Liver (tissue), 3 donors: ENCODE results near the gene TMEM132E.

Experiments
- EGR1 ChIP-seq, 2 donors: IDR thresholded peaks; 2 replicates each; pipeline ENCODE4 v1.6.1; 2016 to 2018; ENCODE audit warnings: antibody characterized with exemption in 2 of 2, low read depth in 2 of 2
- GABPA ChIP-seq, 2 donors: IDR thresholded peaks in 1 of 2; conservative IDR thresholded peaks in 1 of 2; 2 replicates each; pipeline ENCODE4 v1.6.1; 2016; ENCODE audit warnings: antibody characterized with exemption in 2 of 2, mild to moderate bottlenecking in 1 of 2, moderate library complexity in 1 of 2
- JUND ChIP-seq, 2 donors: IDR thresholded peaks; 2 replicates each; pipeline ENCODE4 v1.6.1; 2016; ENCODE audit warnings: antibody characterized with exemption in 2 of 2
- NR2F2 ChIP-seq: IDR thresholded peaks from 2 replicates; pipeline ENCODE4 v1.6.1; 2016; ENCODE audit warnings: antibody characterized with exemption
- RAD21 ChIP-seq, 2 donors: IDR thresholded peaks; 2 replicates each; pipeline ENCODE4 v1.6.1; 2016; ENCODE audit warnings: antibody characterized with exemption in 2 of 2, mild to moderate bottlenecking in 2 of 2
- SP1 ChIP-seq: IDR thresholded peaks from 2 replicates; pipeline ENCODE4 v1.6.1; 2018; ENCODE audit warnings: antibody characterized with exemption, mild to moderate bottlenecking
- TAF1 ChIP-seq: conservative IDR thresholded peaks from 2 replicates; pipeline ENCODE4 v1.6.1; 2016; ENCODE audit warnings: antibody characterized with exemption, mild to moderate bottlenecking
- YY1 ChIP-seq: IDR thresholded peaks from 2 replicates; pipeline ENCODE4 v1.6.1; 2016; ENCODE audit warnings: antibody characterized with exemption, mild to moderate bottlenecking
- TF ChIP-seq, protein P1 (sequence below): fragments of 150-350 bp; IDR thresholded peaks from 2 replicates; pipeline ENCODE4 v1.5.1; 2017; ENCODE audit warnings: improper control_type of control experiment, low read depth, low read length; ENCODE audit not compliant: missing input control
- TF ChIP-seq, protein P2 (sequence below): IDR thresholded peaks from 2 replicates; pipeline ENCODE4 v1.6.1; 2016; ENCODE audit warnings: antibody characterized with exemption, mild to moderate bottlenecking
- TF ChIP-seq, protein P3 (sequence below): IDR thresholded peaks from 2 replicates; pipeline ENCODE4 v1.6.1; 2016; ENCODE audit warnings: antibody characterized with exemption
- TF ChIP-seq, protein P4 (sequence below): IDR thresholded peaks from 2 replicates; pipeline ENCODE4 v1.6.1; 2016; ENCODE audit warnings: antibody characterized with exemption
- TF ChIP-seq, protein P5 (sequence below): IDR thresholded peaks from 2 replicates; pipeline ENCODE4 v1.6.1; 2016; ENCODE audit warnings: antibody characterized with exemption
- donor health status: healthy.
- donor health status: healthy.

DNA sequence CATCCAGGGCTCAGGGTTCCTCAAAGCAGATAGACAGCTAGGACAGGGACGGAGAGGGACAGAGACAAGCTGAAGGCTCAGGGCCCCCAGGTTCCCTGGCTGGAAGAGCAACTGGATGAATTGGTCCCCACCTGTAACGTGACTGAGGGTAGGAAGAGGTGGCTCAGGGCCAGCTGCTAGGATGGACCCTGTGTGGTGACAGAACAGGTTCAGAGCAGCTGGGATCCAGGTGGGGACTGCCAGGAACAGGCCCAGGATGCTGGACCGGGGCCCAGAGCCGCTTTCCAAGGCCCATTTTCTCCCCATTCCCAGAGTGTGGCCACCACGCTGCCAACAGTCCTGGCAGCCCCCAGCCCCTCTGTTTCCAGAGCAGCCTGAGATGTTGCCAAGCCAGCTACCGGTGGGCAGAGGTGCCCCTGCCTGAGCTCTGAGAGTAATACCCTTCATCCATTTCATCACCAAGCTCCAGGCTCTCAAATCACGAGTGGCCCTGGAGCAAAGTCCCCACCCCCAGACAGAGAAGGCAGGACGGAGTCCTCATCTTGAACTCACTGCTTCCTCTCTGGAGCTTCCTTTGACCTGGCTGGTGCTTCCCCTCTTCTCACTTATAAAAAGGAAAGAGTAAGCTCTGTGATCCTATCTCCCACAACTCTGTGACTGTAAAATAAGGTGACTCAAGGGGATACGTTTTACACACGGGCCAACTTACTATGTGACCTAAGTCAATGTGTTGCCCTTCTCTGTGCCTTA lies 79.6 kb downstream of the TMEM132E start:
- TF ChIP-seq, protein P1, sequence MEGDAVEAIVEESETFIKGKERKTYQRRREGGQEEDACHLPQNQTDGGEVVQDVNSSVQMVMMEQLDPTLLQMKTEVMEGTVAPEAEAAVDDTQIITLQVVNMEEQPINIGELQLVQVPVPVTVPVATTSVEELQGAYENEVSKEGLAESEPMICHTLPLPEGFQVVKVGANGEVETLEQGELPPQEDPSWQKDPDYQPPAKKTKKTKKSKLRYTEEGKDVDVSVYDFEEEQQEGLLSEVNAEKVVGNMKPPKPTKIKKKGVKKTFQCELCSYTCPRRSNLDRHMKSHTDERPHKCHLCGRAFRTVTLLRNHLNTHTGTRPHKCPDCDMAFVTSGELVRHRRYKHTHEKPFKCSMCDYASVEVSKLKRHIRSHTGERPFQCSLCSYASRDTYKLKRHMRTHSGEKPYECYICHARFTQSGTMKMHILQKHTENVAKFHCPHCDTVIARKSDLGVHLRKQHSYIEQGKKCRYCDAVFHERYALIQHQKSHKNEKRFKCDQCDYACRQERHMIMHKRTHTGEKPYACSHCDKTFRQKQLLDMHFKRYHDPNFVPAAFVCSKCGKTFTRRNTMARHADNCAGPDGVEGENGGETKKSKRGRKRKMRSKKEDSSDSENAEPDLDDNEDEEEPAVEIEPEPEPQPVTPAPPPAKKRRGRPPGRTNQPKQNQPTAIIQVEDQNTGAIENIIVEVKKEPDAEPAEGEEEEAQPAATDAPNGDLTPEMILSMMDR, result no peak
- TF ChIP-seq SP1 (no peak), RAD21 (IDR thresholded peaks at IDR 0.05) (no peak), EGR1 (IDR thresholded peaks at IDR 0.05; ENCODE audit: low read depth in 2 of 2) (no peak), YY1 (no peak), GABPA (IDR thresholded peaks at IDR 0.05 in 1 of 2, conservative IDR thresholded peaks at IDR 0.05 in 1 of 2) (no peak), TAF1 (no peak), JUND (IDR thresholded peaks at IDR 0.05) (no peak), NR2F2 (no peak)
- TF ChIP-seq, protein P2, sequence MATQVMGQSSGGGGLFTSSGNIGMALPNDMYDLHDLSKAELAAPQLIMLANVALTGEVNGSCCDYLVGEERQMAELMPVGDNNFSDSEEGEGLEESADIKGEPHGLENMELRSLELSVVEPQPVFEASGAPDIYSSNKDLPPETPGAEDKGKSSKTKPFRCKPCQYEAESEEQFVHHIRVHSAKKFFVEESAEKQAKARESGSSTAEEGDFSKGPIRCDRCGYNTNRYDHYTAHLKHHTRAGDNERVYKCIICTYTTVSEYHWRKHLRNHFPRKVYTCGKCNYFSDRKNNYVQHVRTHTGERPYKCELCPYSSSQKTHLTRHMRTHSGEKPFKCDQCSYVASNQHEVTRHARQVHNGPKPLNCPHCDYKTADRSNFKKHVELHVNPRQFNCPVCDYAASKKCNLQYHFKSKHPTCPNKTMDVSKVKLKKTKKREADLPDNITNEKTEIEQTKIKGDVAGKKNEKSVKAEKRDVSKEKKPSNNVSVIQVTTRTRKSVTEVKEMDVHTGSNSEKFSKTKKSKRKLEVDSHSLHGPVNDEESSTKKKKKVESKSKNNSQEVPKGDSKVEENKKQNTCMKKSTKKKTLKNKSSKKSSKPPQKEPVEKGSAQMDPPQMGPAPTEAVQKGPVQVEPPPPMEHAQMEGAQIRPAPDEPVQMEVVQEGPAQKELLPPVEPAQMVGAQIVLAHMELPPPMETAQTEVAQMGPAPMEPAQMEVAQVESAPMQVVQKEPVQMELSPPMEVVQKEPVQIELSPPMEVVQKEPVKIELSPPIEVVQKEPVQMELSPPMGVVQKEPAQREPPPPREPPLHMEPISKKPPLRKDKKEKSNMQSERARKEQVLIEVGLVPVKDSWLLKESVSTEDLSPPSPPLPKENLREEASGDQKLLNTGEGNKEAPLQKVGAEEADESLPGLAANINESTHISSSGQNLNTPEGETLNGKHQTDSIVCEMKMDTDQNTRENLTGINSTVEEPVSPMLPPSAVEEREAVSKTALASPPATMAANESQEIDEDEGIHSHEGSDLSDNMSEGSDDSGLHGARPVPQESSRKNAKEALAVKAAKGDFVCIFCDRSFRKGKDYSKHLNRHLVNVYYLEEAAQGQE, result no peak
- TF ChIP-seq, protein P3, sequence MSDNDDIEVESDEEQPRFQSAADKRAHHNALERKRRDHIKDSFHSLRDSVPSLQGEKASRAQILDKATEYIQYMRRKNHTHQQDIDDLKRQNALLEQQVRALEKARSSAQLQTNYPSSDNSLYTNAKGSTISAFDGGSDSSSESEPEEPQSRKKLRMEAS, result no peak
- TF ChIP-seq, protein P4, sequence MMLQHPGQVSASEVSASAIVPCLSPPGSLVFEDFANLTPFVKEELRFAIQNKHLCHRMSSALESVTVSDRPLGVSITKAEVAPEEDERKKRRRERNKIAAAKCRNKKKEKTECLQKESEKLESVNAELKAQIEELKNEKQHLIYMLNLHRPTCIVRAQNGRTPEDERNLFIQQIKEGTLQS, result no peak
- TF ChIP-seq, protein P5, sequence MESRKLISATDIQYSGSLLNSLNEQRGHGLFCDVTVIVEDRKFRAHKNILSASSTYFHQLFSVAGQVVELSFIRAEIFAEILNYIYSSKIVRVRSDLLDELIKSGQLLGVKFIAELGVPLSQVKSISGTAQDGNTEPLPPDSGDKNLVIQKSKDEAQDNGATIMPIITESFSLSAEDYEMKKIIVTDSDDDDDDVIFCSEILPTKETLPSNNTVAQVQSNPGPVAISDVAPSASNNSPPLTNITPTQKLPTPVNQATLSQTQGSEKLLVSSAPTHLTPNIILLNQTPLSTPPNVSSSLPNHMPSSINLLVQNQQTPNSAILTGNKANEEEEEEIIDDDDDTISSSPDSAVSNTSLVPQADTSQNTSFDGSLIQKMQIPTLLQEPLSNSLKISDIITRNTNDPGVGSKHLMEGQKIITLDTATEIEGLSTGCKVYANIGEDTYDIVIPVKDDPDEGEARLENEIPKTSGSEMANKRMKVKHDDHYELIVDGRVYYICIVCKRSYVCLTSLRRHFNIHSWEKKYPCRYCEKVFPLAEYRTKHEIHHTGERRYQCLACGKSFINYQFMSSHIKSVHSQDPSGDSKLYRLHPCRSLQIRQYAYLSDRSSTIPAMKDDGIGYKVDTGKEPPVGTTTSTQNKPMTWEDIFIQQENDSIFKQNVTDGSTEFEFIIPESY, result no peak
